ENCODE data around the gene TSPEAR.
"Not testable (repeated sequence)": the region's sequence is repeated elsewhere in the genome, so short reads cannot be mapped to it uniquely, and the experiment has no call there.

Gene TSPEAR

DNA sequence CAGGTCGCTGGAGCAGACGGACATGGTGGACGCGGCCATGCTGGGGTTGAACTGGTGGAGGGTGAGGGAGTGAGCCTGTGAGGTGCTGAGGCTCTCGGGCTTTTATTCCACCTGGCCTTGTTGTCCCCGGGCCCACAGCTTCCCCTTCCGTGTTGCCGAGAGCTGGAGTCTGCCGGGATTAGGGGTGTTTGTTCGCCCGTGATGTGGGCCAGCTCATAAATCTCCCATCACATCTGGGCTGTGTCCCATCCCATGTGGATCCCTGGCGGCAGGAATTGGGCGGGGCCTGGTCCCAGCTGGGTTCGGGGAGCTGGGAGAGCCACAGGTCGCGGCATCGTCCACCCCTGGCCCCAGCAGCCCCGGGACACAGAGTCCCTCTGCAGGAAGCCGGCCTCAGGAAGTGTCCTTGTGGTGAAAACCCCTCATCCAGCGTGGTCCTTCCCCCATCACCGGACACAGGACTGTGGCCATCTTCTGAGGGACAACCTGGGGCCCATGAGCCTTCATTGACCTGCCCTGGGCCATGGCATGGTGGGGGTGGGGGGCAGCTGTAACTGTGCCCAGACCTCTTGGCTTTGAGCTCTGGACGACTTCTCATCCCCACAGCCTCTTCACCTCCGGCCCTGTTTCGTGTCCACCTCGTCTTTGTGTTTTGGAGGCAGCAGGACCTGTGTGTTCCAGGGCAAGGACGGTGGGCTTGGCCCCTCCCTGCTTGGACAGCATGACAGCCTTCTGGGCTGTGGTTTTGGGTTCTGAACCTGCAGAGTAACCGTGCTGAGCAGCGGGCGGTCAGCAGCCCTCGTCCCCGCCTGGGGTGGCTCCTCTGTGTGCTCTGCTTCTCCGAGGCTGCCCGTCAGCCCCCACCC lies 118.7 kb downstream of the TSPEAR start, which contains the start of gene KRTAP10-6:
KRTAP10-6 (minus strand) TSS at position 60 of the 866 bp plus-strand sequence; CDS start at position 39, 21 bp downstream.
- H3K9ac ChIP-seq (ENCODE audit: low read length) = no peak within 1 kb of the TSS
- H3K4me3 ChIP-seq (ENCODE audit: low read depth in 1 of 2, low read length in 2 of 2) = no peak within 1 kb of the TSS

GRCh38 chr21:44591801-44592130 lies 119.6 kb downstream of the TSPEAR start:
- H3K4me1 ChIP-seq (ENCODE audit: insufficient read depth, low read length); H3K9me3 ChIP-seq (ENCODE audit: low read length); H3K36me3 ChIP-seq (ENCODE audit: insufficient read depth, low read length); H3K4me3 ChIP-seq (ENCODE audit: low read depth in 1 of 2, low read length in 2 of 2); H3K27ac ChIP-seq (ENCODE audit: low read depth, low read length); H3K9ac ChIP-seq (ENCODE audit: low read length): not testable (repeated sequence)
- H3K27me3 ChIP-seq (ENCODE audit: control insufficient read depth in 1 of 2, insufficient read depth in 2 of 2, low read length in 2 of 2) = peaks cover 0 to 29% of the 10 kb centered on the region in 2 donors

More for the DNA sequence above, 118.7 kb downstream of the TSPEAR start, which contains the start of gene KRTAP10-6:
- no peaks in the 10 kb centered on the region for H3K9me3 ChIP-seq (ENCODE audit: low read length)
- peaks cover 0 to 29% of the 10 kb centered on the region in 2 donors for H3K27me3 ChIP-seq (ENCODE audit: control insufficient read depth in 1 of 2, insufficient read depth in 2 of 2, low read length in 2 of 2)
- no peak within 1 kb of the TSS for H3K27ac ChIP-seq (ENCODE audit: low read depth, low read length)
- H3K36me3 ChIP-seq (ENCODE audit: insufficient read depth, low read length) = no peaks in the 10 kb centered on the region
- H3K4me1 ChIP-seq (ENCODE audit: insufficient read depth, low read length) = no peaks in the 10 kb centered on the region

- H3K4me1 ChIP-seq (ENCODE audit: insufficient read depth, low read length); H3K9me3 ChIP-seq (ENCODE audit: low read length); H3K36me3 ChIP-seq (ENCODE audit: insufficient read depth, low read length); H3K9ac ChIP-seq (ENCODE audit: low read length); H3K4me3 ChIP-seq (ENCODE audit: low read depth in 1 of 2, low read length in 2 of 2); H3K27ac ChIP-seq (ENCODE audit: low read depth, low read length): not testable (repeated sequence)
- peaks cover 0 to 29% of the 10 kb centered on the region in 2 donors for H3K27me3 ChIP-seq (ENCODE audit: control insufficient read depth in 1 of 2, insufficient read depth in 2 of 2, low read length in 2 of 2)
These were observed 120.2 kb downstream of the TSPEAR start for GRCh38 chr21:44590897-44591800.

DNA sequence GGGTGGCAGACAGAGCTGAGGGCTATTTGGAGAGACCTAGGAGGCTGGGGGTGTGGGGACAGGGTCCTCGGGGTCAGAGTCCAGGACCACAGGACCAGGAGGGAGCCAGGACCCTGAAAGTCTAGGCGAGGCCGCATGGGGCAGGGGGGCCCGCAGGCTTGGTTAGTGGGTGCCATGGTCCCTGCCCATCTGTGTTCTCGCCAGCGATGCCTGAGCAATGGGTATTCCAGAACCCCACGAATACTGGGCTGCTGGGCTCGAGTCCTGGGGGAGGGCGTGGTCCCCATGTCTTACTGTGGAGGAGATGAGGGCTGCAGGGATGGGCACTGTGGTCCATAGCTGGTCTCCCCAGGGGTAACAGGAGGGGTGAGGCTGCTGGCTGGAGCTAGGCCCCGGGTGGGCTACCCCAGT lies 121.1 kb downstream of the TSPEAR start:
- H3K9me3 ChIP-seq (ENCODE audit: low read length) = no peaks in the 10 kb centered on the region
- peaks cover 0 to 36% of the 10 kb centered on the region in 2 donors for H3K27me3 ChIP-seq (ENCODE audit: control insufficient read depth in 1 of 2, insufficient read depth in 2 of 2, low read length in 2 of 2)

DNA sequence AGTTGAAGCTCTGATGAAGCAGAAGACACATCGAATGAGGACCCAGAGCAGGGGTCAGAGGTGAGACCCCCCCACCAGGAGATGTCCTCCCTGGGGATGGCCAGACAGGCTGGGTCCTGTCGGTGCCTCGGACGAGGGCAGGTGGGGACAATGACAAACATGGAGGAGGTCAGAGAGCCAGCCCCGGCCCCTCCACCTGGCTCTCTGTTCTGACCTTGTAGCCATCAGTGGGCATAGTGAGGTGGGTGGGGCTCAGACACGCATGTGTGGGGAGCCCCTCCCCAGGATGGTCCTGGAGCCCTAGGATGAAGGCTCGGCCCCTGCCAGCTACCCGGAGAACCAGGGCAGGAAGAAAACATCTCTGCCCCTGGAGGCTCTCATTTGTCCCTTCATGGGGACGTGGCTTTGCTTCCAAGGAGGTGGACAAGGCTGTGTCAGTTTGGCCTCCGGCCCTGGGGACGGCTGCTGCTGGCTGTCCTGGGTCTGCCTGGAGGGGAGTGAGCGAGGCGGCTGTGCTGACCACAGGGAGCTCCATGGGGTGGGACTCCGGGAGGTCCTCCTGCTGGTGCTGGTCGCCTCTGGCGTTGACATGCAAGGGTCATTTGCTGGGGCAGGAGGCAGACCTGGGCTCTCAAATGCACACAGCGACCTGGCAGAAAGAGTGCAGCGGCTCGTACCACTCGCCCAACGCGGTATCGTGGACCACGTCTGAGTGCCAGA lies 121.6 kb downstream of the TSPEAR start:
- no peak overlapping the region for H3K4me3 ChIP-seq (ENCODE audit: low read depth in 1 of 2, low read length in 2 of 2)
- H3K27ac ChIP-seq (ENCODE audit: low read depth, low read length) = no peak overlapping the region
- peaks cover 0 to 37% of the 10 kb centered on the region in 2 donors for H3K27me3 ChIP-seq (ENCODE audit: control insufficient read depth in 1 of 2, insufficient read depth in 2 of 2, low read length in 2 of 2)
- H3K9me3 ChIP-seq (ENCODE audit: low read length) = no peaks in the 10 kb centered on the region
- H3K9ac ChIP-seq (ENCODE audit: low read length) = no peak overlapping the region
- no peaks in the 10 kb centered on the region for H3K36me3 ChIP-seq (ENCODE audit: insufficient read depth, low read length)
- H3K4me1 ChIP-seq (ENCODE audit: insufficient read depth, low read length) = no peaks in the 10 kb centered on the region

More for the DNA sequence above, 121.1 kb downstream of the TSPEAR start:
- Histone ChIP-seq H3K27ac (ENCODE audit: low read depth, low read length) (no peak overlapping the region), H3K9ac (ENCODE audit: low read length) (no peak overlapping the region), H3K4me3 (ENCODE audit: low read depth in 1 of 2, low read length in 2 of 2) (no peak overlapping the region), H3K36me3 (ENCODE audit: insufficient read depth, low read length) (no peaks in the 10 kb centered on the region), H3K4me1 (ENCODE audit: insufficient read depth, low read length) (no peaks in the 10 kb centered on the region)

- H3K27me3 ChIP-seq (ENCODE audit: control insufficient read depth in 1 of 2, insufficient read depth in 2 of 2, low read length in 2 of 2) = peaks cover 0 to 37% of the 10 kb centered on the region in 2 donors
- no peak overlapping the region for H3K27ac ChIP-seq (ENCODE audit: low read depth, low read length)
- no peaks in the 10 kb centered on the region for H3K4me1 ChIP-seq (ENCODE audit: insufficient read depth, low read length)
- H3K9ac ChIP-seq (ENCODE audit: low read length) = no peak overlapping the region
- H3K4me3 ChIP-seq (ENCODE audit: low read depth in 1 of 2, low read length in 2 of 2) = no peak overlapping the region
- no peaks in the 10 kb centered on the region for H3K9me3 ChIP-seq (ENCODE audit: low read length)
- no peaks in the 10 kb centered on the region for H3K36me3 ChIP-seq (ENCODE audit: insufficient read depth, low read length)
These were observed 122.3 kb downstream of the TSPEAR start for GRCh38 chr21:44589094-44589493.

- no peak overlapping the region for H3K4me3 ChIP-seq (ENCODE audit: low read depth in 1 of 2, low read length in 2 of 2)
- H3K9ac ChIP-seq (ENCODE audit: low read length) = no peak overlapping the region
- H3K4me1 ChIP-seq (ENCODE audit: insufficient read depth, low read length) = no peaks in the 10 kb centered on the region
- H3K27me3 ChIP-seq (ENCODE audit: control insufficient read depth in 1 of 2, insufficient read depth in 2 of 2, low read length in 2 of 2) = peaks cover 0 to 24% of the 10 kb centered on the region in 2 donors
- no peak overlapping the region for H3K27ac ChIP-seq (ENCODE audit: low read depth, low read length)
- no peaks in the 10 kb centered on the region for H3K36me3 ChIP-seq (ENCODE audit: insufficient read depth, low read length)
- peaks cover 7% of the 10 kb centered on the region for H3K9me3 ChIP-seq (ENCODE audit: low read length)
These were observed 125.5 kb downstream of the TSPEAR start for GRCh38 chr21:44585892-44586291.

DNA sequence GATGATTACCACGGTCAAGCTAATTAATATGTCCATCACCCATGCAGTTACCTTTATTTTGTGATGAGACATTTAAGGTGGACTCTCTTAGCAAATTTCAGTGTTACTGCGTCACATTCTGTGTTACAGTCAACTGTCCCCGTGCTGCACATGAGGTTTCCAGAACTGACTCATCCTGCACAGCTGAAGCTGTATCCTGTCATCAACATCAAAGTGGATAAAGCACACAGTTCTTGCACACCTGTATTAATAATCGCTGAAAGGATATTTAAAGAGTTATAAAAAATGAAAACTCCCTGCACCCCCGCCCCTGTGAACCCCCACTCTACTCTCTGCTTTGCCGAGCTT lies 127.6 kb downstream of the TSPEAR start:
- Histone ChIP-seq H3K4me3 (ENCODE audit: low read depth in 1 of 2, low read length in 2 of 2) (no peak overlapping the region), H3K27ac (ENCODE audit: low read depth, low read length) (no peak overlapping the region), H3K36me3 (ENCODE audit: insufficient read depth, low read length) (no peaks in the 10 kb centered on the region)

DNA sequence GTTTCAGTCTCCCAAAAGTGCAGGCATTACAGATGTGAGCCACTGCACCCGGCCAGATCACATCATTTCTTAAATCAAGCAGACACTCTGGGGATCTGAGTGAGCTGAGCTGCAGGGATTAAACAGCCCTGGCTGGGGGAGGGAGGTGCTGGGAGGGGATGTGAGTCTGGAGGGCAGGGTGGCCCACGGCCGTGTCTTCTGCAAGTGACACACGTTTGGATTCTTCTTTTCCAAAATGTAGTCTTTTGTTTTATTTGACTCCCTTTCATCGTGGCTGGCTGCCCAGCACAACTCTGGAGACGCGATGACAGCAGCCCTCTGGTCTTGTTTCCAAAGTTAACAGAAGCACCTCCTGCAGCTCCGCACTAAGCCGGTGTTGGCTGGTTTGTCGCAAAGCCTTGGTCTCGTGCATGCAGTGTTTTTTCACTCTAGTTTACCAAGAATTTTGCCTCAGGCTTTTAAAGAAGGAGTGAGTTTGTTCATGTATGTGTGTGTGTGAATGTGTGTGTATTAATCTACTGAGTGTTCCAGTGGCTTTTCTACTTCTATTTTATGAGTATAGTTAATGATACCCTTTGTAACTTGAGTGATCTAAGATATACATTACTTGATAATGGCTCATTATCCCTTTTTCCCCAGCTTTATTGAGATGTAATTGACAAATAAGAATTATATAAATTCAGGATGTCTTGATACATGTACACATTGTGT lies 128.1 kb downstream of the TSPEAR start:
- no peak overlapping the region for H3K4me3 ChIP-seq (ENCODE audit: low read depth in 1 of 2, low read length in 2 of 2)

More for the DNA sequence above, 127.6 kb downstream of the TSPEAR start:
- H3K4me1 ChIP-seq (ENCODE audit: insufficient read depth, low read length) = no peaks in the 10 kb centered on the region
- H3K9me3 ChIP-seq (ENCODE audit: low read length) = peaks cover 7% of the 10 kb centered on the region
- H3K9ac ChIP-seq (ENCODE audit: low read length) = no peak overlapping the region
- H3K27me3 ChIP-seq (ENCODE audit: control insufficient read depth in 1 of 2, insufficient read depth in 2 of 2, low read length in 2 of 2) = peaks cover 0 to 15% of the 10 kb centered on the region in 2 donors

DNA sequence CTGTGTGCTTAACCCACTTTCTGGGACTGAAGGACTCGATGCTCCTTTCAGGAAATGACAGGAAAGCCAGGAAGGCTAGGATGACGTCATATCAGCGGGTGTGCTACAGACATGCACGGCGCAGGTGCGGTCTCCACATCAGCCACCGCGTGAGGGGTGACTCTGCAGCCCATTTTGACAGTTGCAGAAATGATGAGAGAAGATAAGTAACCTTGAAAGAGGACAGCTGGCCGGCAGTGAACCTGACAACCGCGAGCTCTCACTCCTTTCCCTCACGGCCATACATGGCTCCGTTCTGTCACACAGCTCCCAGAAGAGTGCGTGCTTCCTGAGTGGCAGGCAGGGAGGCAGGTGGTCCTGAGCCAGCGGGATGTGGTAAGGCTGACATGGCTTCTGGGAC lies 129.3 kb downstream of the TSPEAR start:
- Histone ChIP-seq H3K4me3 (ENCODE audit: low read depth in 1 of 2, low read length in 2 of 2) (no peak overlapping the region), H3K9me3 (ENCODE audit: low read length) (peaks cover 7% of the 10 kb centered on the region), H3K9ac (ENCODE audit: low read length) (no peak overlapping the region), H3K36me3 (ENCODE audit: insufficient read depth, low read length) (no peaks in the 10 kb centered on the region), H3K27me3 (ENCODE audit: control insufficient read depth in 1 of 2, insufficient read depth in 2 of 2, low read length in 2 of 2) (peaks cover 0 to 15% of the 10 kb centered on the region in 2 donors), H3K27ac (ENCODE audit: low read depth, low read length) (no peak overlapping the region), H3K4me1 (ENCODE audit: insufficient read depth, low read length) (no peaks in the 10 kb centered on the region)

More for the DNA sequence above, 128.1 kb downstream of the TSPEAR start:
- H3K27ac ChIP-seq (ENCODE audit: low read depth, low read length) = no peak overlapping the region
- H3K36me3 ChIP-seq (ENCODE audit: insufficient read depth, low read length) = no peaks in the 10 kb centered on the region
- H3K27me3 ChIP-seq (ENCODE audit: control insufficient read depth in 1 of 2, insufficient read depth in 2 of 2, low read length in 2 of 2) = peaks cover 0 to 15% of the 10 kb centered on the region in 2 donors
- H3K9me3 ChIP-seq (ENCODE audit: low read length) = peaks cover 7% of the 10 kb centered on the region
- H3K4me1 ChIP-seq (ENCODE audit: insufficient read depth, low read length) = no peaks in the 10 kb centered on the region
- H3K9ac ChIP-seq (ENCODE audit: low read length) = no peak overlapping the region

Measured in muscle layer of colon (tissue), 2 donors.